NT2/D1 (cell line): ENCODE results near the gene CD84.

Experiments used
- YY1 ChIP-seq: IDR thresholded peaks from 2 replicates; pipeline ENCODE4 v1.6.1; 2011; ENCODE audit not compliant: insufficient read length, insufficient read depth
- ZNF274 ChIP-seq: IDR thresholded peaks from 2 replicates; pipeline ENCODE4 v1.6.1; 2011; ENCODE audit warnings: mild to moderate bottlenecking, low read depth, low read length

DNA sequence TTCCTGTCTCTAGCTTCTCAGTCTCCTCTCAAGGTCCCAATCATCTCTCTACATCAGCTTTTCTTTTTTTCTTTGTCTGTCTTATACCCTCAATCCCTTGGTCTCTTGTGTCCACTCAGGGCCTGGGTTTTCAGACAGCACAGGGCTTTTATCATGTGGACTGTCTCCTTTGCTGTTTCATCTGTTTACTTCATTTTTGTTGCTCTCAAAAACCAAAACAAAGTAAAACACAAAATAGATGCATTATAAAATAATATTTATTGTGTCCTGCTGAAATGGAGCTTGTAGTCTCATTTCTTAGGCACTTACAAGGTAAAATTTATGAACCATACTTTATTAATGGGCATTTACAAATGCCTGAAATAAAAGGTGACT is 38.5 kb downstream of the CD84 start:
- TF ChIP-seq YY1 (no peak), ZNF274 (no peak)
